Measurements from ENCODE around the gene FGFR2. TPM values are rescaled to one million over a fixed set of nuclear protein-coding genes. Genes with fewer than 3 reads are reported as not detected.

The FGFR2 gene
- total and polyA plus RNA-seq, 2 donors (not counting 3 experiments of a cell fraction or from before 2014, with no cell fraction given), result 0.06 TPM; not detected in 1

DNA sequence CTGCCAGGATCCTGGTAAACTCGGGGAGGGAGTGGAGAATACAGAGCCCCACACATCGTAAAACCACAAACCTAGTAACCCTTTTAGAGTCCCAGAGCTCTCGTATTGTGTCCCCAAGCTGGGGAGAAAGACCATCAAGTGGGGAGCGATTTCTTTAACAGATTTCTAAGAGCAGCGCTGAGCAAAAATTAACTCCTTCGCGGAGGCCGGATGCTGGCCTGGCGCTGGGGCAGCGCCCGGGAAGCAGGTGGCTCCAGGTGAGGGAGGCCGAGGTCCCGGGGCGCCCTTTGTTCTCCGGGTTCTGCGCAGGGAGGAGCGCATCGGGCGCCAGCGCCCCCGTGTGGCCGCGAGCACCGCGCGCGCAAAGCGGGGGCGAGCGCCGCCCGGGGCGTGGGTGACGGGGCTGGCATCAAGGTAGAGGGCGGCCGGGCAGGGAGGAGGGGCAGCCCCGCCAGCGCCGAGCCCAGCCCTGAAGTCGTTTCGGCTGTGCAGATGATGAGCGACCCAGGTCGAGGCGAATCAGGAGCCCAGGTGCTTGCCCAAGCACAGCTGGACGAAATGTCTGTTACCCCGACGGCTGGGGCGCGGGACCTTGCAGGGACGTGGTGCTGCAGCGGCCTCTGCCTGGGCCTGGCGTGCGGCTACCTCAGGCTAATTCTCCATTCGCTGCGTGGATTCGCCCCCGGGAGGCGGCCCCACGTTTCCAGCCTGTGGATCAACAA, 10.4 kb upstream of the FGFR2 start:
- H3K4me3 ChIP-seq (replicated peaks in 1 of 3; ENCODE audit: insufficient read depth in 1 of 3, low read depth in 1 of 3, low read length in 3 of 3), result no peak overlapping the region
- TF ChIP-seq MYC (IDR thresholded peaks at IDR 0.05; ENCODE audit: low read depth, low read length), result no peak
- TF ChIP-seq, protein P1, sequence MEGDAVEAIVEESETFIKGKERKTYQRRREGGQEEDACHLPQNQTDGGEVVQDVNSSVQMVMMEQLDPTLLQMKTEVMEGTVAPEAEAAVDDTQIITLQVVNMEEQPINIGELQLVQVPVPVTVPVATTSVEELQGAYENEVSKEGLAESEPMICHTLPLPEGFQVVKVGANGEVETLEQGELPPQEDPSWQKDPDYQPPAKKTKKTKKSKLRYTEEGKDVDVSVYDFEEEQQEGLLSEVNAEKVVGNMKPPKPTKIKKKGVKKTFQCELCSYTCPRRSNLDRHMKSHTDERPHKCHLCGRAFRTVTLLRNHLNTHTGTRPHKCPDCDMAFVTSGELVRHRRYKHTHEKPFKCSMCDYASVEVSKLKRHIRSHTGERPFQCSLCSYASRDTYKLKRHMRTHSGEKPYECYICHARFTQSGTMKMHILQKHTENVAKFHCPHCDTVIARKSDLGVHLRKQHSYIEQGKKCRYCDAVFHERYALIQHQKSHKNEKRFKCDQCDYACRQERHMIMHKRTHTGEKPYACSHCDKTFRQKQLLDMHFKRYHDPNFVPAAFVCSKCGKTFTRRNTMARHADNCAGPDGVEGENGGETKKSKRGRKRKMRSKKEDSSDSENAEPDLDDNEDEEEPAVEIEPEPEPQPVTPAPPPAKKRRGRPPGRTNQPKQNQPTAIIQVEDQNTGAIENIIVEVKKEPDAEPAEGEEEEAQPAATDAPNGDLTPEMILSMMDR (IDR thresholded peaks at IDR 0.05; ENCODE audit: extremely low read depth in 1 of 2, insufficient read depth in 1 of 2, low read depth in 1 of 2, low read length in 2 of 2), result peak; percentile 72 to 80
- peak overlapping the region; percentile 59 for H2AFZ ChIP-seq (ENCODE audit: low read depth, low read length)
- BruUV-seq (replicated peaks), result no TSS peak
- H3K4me2 ChIP-seq (ENCODE audit: insufficient read depth, low read length), result no peak overlapping the region
- no peak overlapping the region for H3K27ac ChIP-seq (ENCODE audit: insufficient read depth, low read depth, low read length)
- dilution Hi-C loops (cut with MboI; ENCODE audit: extremely low pct_ligation_motif_present, low sequenced_read_pairs) (no loop called here), intact Hi-C loops (cut with micrococcal nuclease) (loop anchor here (1.0 kb wide), 4 partner anchors 126 to 665 kb away; no protein-coding TSS in a partner anchor)
- no peaks in the 10 kb centered on the region for H3K9me3 ChIP-seq (replicated peaks; ENCODE audit: control insufficient read depth, insufficient read depth, low read length)
- FAIRE-seq (no peak), DNase-seq (ENCODE audit: low read depth, low spot score) (peak; percentile 24)
- H3K79me2 ChIP-seq (ENCODE audit: control insufficient read depth, insufficient read depth, low read length), result no peaks in the 10 kb centered on the region
- ChIA-PET POLR2A (no interaction called here), CTCF (interaction anchor here (0.6 to 2.1 kb wide), 5 partner anchors 254 to 1387 kb away, joined by 3 to 13 read pairs (median 5); no protein-coding TSS in a partner anchor)
- H3K27me3 ChIP-seq (ENCODE audit: control insufficient read depth in 2 of 2, insufficient read depth in 2 of 2, low read length in 2 of 2), result peaks cover 7 to 11% of the 10 kb centered on the region in 2 experiments
- H4K20me1 ChIP-seq (replicated peaks; ENCODE audit: control insufficient read depth, extremely low read depth, insufficient read depth, low read length), result no peaks in the 10 kb centered on the region
- no peaks in the 10 kb centered on the region for H3K9me1 ChIP-seq (replicated peaks; ENCODE audit: control insufficient read depth, extremely low read depth, insufficient read depth, low read length)
- H3K9ac ChIP-seq (replicated peaks; ENCODE audit: extremely low read depth, insufficient read depth, low read length), result no peak overlapping the region
- no peaks in the 10 kb centered on the region for H3K4me1 ChIP-seq (ENCODE audit: control insufficient read depth, extremely low read depth, insufficient read depth, low read length)
- no peaks in the 10 kb centered on the region for H3K36me3 ChIP-seq (ENCODE audit: control insufficient read depth in 2 of 2, extremely low read depth in 1 of 2, insufficient read depth in 2 of 2, low read length in 2 of 2)

DNA sequence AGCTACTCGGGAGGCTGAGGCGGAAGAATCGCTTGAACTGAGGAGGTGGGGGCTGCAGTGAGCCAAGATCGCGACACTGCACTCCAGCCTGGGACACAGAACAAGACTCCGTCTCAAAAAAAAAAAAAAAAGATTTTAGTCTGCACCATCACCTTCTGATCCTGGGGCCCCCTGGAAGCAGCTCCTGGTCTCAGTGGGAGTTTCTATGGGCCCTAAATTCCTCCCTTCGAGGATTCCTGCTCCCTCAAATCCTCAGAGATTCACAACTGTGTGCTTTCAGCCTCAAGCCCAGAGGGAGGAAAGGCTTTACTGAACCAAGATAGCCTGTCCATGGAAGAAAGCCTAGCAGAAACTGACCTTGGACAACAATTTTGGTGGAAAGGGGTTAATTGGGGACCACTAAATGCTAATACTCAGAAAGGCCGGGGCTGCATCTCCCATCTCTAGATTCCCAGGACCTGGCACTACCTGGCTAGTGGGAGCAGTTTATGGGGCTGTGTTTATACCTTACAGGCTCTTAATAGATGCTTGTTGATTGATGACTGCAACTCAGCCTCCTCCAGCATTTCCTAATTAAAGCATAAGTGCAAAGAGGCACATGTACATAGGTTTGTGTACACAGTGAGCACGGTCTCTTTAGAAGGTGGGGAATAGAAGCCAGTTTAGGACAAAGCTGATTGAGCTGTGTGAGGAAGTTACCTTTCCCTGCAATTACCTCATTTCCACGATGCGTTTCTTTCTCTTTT, 9.2 kb upstream of the FGFR2 start:
- H2AFZ ChIP-seq (ENCODE audit: low read depth, low read length), result no peak overlapping the region
- no peak overlapping the region for H3K4me2 ChIP-seq (ENCODE audit: insufficient read depth, low read length)
- TF ChIP-seq, protein P2, sequence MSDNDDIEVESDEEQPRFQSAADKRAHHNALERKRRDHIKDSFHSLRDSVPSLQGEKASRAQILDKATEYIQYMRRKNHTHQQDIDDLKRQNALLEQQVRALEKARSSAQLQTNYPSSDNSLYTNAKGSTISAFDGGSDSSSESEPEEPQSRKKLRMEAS (IDR thresholded peaks at IDR 0.05; ENCODE audit: insufficient read depth, insufficient read length), result no peak
- no peak for TF ChIP-seq MYC (IDR thresholded peaks at IDR 0.05; ENCODE audit: low read depth, low read length)
- TF ChIP-seq GATA2 (IDR thresholded peaks at IDR 0.05; ENCODE audit: insufficient read depth, insufficient read length, low read depth, low read length), result no peak
- TF ChIP-seq POLR2A (IDR thresholded peaks at IDR 0.05; ENCODE audit: low read depth, low read length), result no peak
- TF ChIP-seq EZH2 (IDR thresholded peaks at IDR 0.05; ENCODE audit: borderline replicate concordance, low read depth, low read length, severe bottlenecking), result no peak
- no peak for TF ChIP-seq POLR2AphosphoS5 (IDR thresholded peaks at IDR 0.05; ENCODE audit: insufficient read depth, low read depth, low read length)
- TF ChIP-seq FOS (IDR thresholded peaks at IDR 0.05; ENCODE audit: borderline replicate concordance, insufficient read depth, low read length), result no peak
- TF ChIP-seq, protein P1 (IDR thresholded peaks at IDR 0.05; ENCODE audit: extremely low read depth in 1 of 2, insufficient read depth in 1 of 2, low read depth in 1 of 2, low read length in 2 of 2), result no peak
- no peak for TF ChIP-seq JUN (IDR thresholded peaks at IDR 0.05; ENCODE audit: borderline replicate concordance, insufficient read depth, insufficient read length, low read depth)
- no TSS peak for BruUV-seq (replicated peaks)
- peaks cover 7 to 11% of the 10 kb centered on the region in 2 experiments for H3K27me3 ChIP-seq (ENCODE audit: control insufficient read depth in 2 of 2, insufficient read depth in 2 of 2, low read length in 2 of 2)
- H4K20me1 ChIP-seq (replicated peaks; ENCODE audit: control insufficient read depth, extremely low read depth, insufficient read depth, low read length), result no peaks in the 10 kb centered on the region
- POLR2A ChIA-PET, result no interaction called here
- H3K9me3 ChIP-seq (replicated peaks; ENCODE audit: control insufficient read depth, insufficient read depth, low read length), result no peaks in the 10 kb centered on the region
- dilution Hi-C loops (cut with MboI; ENCODE audit: extremely low pct_ligation_motif_present, low sequenced_read_pairs), result no loop called here
- FAIRE-seq (no peak), DNase-seq (ENCODE audit: low read depth, low spot score) (no peak)
- no peaks in the 10 kb centered on the region for H3K4me1 ChIP-seq (ENCODE audit: control insufficient read depth, extremely low read depth, insufficient read depth, low read length)
- H3K9me1 ChIP-seq (replicated peaks; ENCODE audit: control insufficient read depth, extremely low read depth, insufficient read depth, low read length), result no peaks in the 10 kb centered on the region
- H3K27ac ChIP-seq (ENCODE audit: insufficient read depth, low read depth, low read length), result no peak overlapping the region
- no peaks in the 10 kb centered on the region for H3K79me2 ChIP-seq (ENCODE audit: control insufficient read depth, insufficient read depth, low read length)
- no peak overlapping the region for H3K9ac ChIP-seq (replicated peaks; ENCODE audit: extremely low read depth, insufficient read depth, low read length)
- no peaks in the 10 kb centered on the region for H3K36me3 ChIP-seq (ENCODE audit: control insufficient read depth in 2 of 2, extremely low read depth in 1 of 2, insufficient read depth in 2 of 2, low read length in 2 of 2)
- no peak overlapping the region for H3K4me3 ChIP-seq (replicated peaks in 1 of 3; ENCODE audit: insufficient read depth in 1 of 3, low read depth in 1 of 3, low read length in 3 of 3)
- intact Hi-C loops (cut with micrococcal nuclease), result loop anchor here (1.0 kb wide), 4 partner anchors 127 to 664 kb away; no protein-coding TSS in a partner anchor
- CTCF ChIA-PET, result no interaction called here
